ENCODE results near the gene RHBDL1. TPM values are rescaled to one million over a fixed set of nuclear protein-coding genes. Genes with fewer than 3 reads are reported as not detected.

Gene RHBDL1
- polyA plus RNA-seq, 1 donor from 2014 or later, result 7.2 TPM

DNA sequence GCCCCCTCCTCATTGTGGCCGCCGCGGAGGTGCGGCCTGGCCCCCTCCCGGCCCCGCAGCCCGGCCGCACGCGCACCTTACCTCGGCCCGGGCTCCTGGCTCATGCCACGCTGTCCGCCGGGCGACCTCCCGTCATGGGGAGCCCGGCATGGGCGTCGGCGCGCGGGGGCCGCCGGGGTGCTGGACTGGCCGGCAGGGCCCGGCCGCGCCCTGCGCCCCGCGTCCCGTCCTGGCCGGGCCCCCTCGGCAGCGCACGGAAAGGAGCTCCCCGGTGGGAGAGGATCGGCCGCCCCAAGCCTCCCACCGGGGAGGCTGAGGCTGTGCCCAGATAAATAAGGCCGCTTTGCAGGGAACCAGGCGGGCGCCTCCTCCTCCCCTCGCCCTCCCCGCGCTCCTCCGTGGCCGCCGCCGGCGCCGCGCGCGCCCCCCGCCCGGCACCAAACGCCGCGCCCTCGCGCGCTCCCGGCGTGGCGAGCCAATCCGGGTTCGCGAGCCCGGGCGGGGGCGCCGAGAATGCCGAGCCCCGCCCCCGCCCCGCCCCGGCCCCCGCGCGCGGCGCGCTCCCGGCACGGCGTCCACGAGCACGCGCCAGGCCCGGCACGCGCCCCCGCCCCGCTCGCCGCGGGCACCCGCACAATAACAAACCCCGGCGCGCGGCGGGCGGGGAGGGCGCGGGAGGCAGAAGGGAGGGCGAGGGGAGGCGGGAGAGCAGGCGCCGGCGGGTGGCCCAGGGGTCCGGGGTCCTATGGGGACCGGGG, 30.1 kb downstream of the RHBDL1 start, which contains the start of gene FBXL16 (continued):
- TF ChIP-seq, protein P1, sequence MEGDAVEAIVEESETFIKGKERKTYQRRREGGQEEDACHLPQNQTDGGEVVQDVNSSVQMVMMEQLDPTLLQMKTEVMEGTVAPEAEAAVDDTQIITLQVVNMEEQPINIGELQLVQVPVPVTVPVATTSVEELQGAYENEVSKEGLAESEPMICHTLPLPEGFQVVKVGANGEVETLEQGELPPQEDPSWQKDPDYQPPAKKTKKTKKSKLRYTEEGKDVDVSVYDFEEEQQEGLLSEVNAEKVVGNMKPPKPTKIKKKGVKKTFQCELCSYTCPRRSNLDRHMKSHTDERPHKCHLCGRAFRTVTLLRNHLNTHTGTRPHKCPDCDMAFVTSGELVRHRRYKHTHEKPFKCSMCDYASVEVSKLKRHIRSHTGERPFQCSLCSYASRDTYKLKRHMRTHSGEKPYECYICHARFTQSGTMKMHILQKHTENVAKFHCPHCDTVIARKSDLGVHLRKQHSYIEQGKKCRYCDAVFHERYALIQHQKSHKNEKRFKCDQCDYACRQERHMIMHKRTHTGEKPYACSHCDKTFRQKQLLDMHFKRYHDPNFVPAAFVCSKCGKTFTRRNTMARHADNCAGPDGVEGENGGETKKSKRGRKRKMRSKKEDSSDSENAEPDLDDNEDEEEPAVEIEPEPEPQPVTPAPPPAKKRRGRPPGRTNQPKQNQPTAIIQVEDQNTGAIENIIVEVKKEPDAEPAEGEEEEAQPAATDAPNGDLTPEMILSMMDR (IDR thresholded peaks at IDR 0.05; ENCODE audit: poor library complexity, severe bottlenecking), result no peak

DNA sequence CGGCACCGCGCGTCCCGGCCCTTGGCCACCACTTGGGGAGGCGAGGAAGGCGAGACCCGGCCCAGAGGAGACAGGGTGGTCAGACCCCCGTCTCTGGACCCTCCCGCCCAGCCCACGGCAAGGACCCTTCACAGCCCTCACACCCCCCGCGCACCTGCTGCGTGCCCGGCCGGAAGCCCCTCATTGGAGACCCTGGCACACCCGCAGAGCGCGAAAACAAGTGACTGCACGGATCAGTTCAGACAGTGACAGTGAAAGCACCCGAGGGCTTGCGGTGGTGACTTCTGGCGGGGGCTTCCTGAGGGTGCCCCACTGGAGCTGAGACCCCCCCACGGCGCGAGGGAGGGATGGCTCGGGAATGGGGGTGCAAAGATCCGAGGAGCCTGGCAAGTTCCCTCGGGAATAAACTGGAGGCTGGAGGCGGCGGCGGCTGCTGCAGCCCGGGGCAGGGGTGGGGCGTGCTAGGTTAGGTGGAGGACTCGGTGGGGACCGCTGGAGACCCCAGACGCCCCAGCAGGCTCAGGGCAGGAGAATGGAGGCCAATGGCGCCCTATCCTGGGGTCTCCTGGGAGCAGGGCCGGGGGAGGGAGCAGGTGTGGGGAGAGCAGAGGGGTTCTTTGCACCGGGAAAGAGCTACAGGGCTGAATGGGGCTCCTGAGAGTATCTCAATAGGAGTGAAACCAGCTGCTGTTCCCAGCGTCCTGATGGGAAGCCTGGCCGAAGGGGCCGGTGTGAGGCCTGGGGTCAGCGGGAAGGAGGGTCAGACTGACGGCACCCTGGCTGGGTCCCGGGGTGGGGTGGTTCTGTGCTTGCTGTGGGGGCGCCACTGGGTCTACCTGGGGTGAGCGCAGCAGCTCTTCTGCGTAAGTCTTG, 31.0 kb downstream of the RHBDL1 start:
- H3K27me3 ChIP-seq (ENCODE audit: insufficient read depth, low read depth, low read length), result peaks cover 10% of the 10 kb centered on the region
- peak overlapping the region; percentile 73 for H3K4me3 ChIP-seq (ENCODE audit: low read length)
- H2AFZ ChIP-seq (ENCODE audit: low read depth, low read length), result peak overlapping the region; percentile 2
- no peaks in the 10 kb centered on the region for H3K36me3 ChIP-seq (ENCODE audit: insufficient read depth, low read length)
- H3K4me2 ChIP-seq (ENCODE audit: low read length), result peak overlapping the region; percentile 80
- peaks cover 28% of the 10 kb centered on the region for H4K20me1 ChIP-seq (ENCODE audit: insufficient read depth)
- peak overlapping the region; percentile 86 for H3K27ac ChIP-seq (ENCODE audit: low read length)
- peaks cover 39% of the 10 kb centered on the region for H3K79me2 ChIP-seq (replicated peaks; ENCODE audit: insufficient read depth, low read length)
- peak overlapping the region; percentile 79 for H3K9ac ChIP-seq (ENCODE audit: low read length)
- no peaks in the 10 kb centered on the region for H3K9me3 ChIP-seq (ENCODE audit: low read length)
- H3K9me2 ChIP-seq (ENCODE audit: insufficient read depth, low read length), result no peaks in the 10 kb centered on the region
- peaks cover 5% of the 10 kb centered on the region for H3F3A ChIP-seq (ENCODE audit: insufficient read depth, low read length, poor library complexity, severe bottlenecking)
- no peak for TF ChIP-seq SMC3 (conservative IDR thresholded peaks at IDR 0.05; ENCODE audit: poor library complexity)
- TF ChIP-seq POLR2AphosphoS5 (IDR thresholded peaks at IDR 0.05), result peak; percentile 27

DNA sequence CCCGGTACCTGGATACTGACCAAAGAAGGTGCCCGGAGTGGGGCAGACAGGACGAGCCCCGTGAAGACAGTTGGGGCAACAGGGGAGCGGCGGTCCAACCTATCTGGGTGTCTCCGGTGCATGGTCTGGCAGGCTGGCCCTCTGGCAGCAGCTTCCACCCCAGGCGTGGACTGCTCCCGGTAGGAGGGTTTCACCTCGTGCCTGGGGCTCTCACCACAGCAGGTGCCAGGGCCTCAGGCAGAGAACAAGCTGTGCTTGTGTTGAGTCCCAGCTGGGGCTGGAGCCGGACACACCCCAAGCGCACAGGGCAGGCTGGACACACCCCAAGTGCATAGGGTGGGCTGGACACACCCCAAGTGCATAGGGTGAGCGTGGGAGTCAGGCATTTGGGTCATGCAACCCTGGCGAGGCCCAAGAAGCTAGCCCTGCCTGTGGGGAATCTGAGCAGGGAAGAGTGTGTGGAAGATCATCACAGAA, 31.6 kb downstream of the RHBDL1 start:
- peaks cover 5% of the 10 kb centered on the region for H3F3A ChIP-seq (ENCODE audit: insufficient read depth, low read length, poor library complexity, severe bottlenecking)
- peaks cover 40% of the 10 kb centered on the region for H3K79me2 ChIP-seq (replicated peaks; ENCODE audit: insufficient read depth, low read length)
- no peak overlapping the region for H2AFZ ChIP-seq (ENCODE audit: low read depth, low read length)
- no peaks in the 10 kb centered on the region for H3K36me3 ChIP-seq (ENCODE audit: insufficient read depth, low read length)
- H3K9me3 ChIP-seq (ENCODE audit: low read length), result no peaks in the 10 kb centered on the region
- peak overlapping the region; percentile 86 for H3K27ac ChIP-seq (ENCODE audit: low read length)
- H3K4me2 ChIP-seq (ENCODE audit: low read length), result peak overlapping the region; percentile 80
- H3K27me3 ChIP-seq (ENCODE audit: insufficient read depth, low read depth, low read length), result peaks cover 4% of the 10 kb centered on the region
- TF ChIP-seq, protein P1 (IDR thresholded peaks at IDR 0.05; ENCODE audit: poor library complexity, severe bottlenecking), result no peak
- TF ChIP-seq EP300 (conservative IDR thresholded peaks at IDR 0.05; ENCODE audit: poor library complexity, severe bottlenecking) (no peak), MXI1 (conservative IDR thresholded peaks at IDR 0.05; ENCODE audit: poor library complexity, severe bottlenecking) (no peak), POLR2AphosphoS5 (IDR thresholded peaks at IDR 0.05) (no peak), SMC3 (conservative IDR thresholded peaks at IDR 0.05; ENCODE audit: poor library complexity) (no peak), TAF1 (IDR thresholded peaks at IDR 0.05; ENCODE audit: low read depth) (no peak), RAD21 (conservative IDR thresholded peaks at IDR 0.05) (no peak), EZH2 (IDR thresholded peaks at IDR 0.05; ENCODE audit: borderline replicate concordance, insufficient read depth, low read length, poor library complexity, severe bottlenecking) (no peak)
- TF ChIP-seq, protein P2, sequence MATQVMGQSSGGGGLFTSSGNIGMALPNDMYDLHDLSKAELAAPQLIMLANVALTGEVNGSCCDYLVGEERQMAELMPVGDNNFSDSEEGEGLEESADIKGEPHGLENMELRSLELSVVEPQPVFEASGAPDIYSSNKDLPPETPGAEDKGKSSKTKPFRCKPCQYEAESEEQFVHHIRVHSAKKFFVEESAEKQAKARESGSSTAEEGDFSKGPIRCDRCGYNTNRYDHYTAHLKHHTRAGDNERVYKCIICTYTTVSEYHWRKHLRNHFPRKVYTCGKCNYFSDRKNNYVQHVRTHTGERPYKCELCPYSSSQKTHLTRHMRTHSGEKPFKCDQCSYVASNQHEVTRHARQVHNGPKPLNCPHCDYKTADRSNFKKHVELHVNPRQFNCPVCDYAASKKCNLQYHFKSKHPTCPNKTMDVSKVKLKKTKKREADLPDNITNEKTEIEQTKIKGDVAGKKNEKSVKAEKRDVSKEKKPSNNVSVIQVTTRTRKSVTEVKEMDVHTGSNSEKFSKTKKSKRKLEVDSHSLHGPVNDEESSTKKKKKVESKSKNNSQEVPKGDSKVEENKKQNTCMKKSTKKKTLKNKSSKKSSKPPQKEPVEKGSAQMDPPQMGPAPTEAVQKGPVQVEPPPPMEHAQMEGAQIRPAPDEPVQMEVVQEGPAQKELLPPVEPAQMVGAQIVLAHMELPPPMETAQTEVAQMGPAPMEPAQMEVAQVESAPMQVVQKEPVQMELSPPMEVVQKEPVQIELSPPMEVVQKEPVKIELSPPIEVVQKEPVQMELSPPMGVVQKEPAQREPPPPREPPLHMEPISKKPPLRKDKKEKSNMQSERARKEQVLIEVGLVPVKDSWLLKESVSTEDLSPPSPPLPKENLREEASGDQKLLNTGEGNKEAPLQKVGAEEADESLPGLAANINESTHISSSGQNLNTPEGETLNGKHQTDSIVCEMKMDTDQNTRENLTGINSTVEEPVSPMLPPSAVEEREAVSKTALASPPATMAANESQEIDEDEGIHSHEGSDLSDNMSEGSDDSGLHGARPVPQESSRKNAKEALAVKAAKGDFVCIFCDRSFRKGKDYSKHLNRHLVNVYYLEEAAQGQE (IDR thresholded peaks at IDR 0.05; ENCODE audit: borderline replicate concordance), result no peak
- H3K9me2 ChIP-seq (ENCODE audit: insufficient read depth, low read length), result no peaks in the 10 kb centered on the region
- H3K4me3 ChIP-seq (ENCODE audit: low read length), result peak overlapping the region; percentile 73
- H3K9ac ChIP-seq (ENCODE audit: low read length), result peak overlapping the region; percentile 79
- peaks cover 22% of the 10 kb centered on the region for H4K20me1 ChIP-seq (ENCODE audit: insufficient read depth)
